GOT3 (cell line): Measurements from ENCODE around the gene DLG5.

Experiments
- DNase-seq: peaks from one replicate; lab custom pipeline; 2025; ENCODE audit warnings: mixed read lengths; lab: John Stamatoyannopoulos, UW

Gene DLG5

GRCh38 chr10:77926566-77927401, at the start of gene DLG5:
Gene DLG5, minus strand, starts transcription at chr10:77926755. Its CDS starts 235 bp downstream, at chr10:77926520.
- DNase-seq: no peak

- DNase-seq: no peak
Observed at GRCh38 chr10:77975086-77975666, 48.6 kb upstream of the DLG5 start.

- no peak for DNase-seq
Observed at GRCh38 chr10:77974396-77975074, 48.0 kb upstream of the DLG5 start.

- DNase-seq: no peak
Observed at GRCh38 chr10:77973276-77973675, 46.7 kb upstream of the DLG5 start.

GRCh38 chr10:77972148-77972547, 45.6 kb upstream of the DLG5 start:
- DNase-seq: no peak

- no peak for DNase-seq
Observed at GRCh38 chr10:77971804-77972144, 45.2 kb upstream of the DLG5 start.

- no peak for DNase-seq
Observed at GRCh38 chr10:77970869-77971803, 44.6 kb upstream of the DLG5 start.

GRCh38 chr10:77969114-77969513, 42.6 kb upstream of the DLG5 start:
- no peak for DNase-seq

GRCh38 chr10:77967611-77968022, 41.1 kb upstream of the DLG5 start:
- DNase-seq: no peak

- no peak for DNase-seq
Observed at GRCh38 chr10:77965294-77965693, 38.7 kb upstream of the DLG5 start.

- DNase-seq: no peak
Observed at GRCh38 chr10:77964811-77965210, 38.3 kb upstream of the DLG5 start.

GRCh38 chr10:77963901-77964300, 37.3 kb upstream of the DLG5 start:
- DNase-seq: no peak

GRCh38 chr10:77962350-77963146, 36.0 kb upstream of the DLG5 start:
- no peak for DNase-seq

GRCh38 chr10:77961668-77962067, 35.1 kb upstream of the DLG5 start:
- DNase-seq: no peak

GRCh38 chr10:77960829-77961329, 34.3 kb upstream of the DLG5 start:
- DNase-seq: no peak

- no peak for DNase-seq
Observed at GRCh38 chr10:77959887-77960455, 33.4 kb upstream of the DLG5 start.

- DNase-seq: no peak
Observed at GRCh38 chr10:77959384-77959783, 32.8 kb upstream of the DLG5 start.

GRCh38 chr10:77955136-77955535, 28.6 kb upstream of the DLG5 start:
- no peak for DNase-seq

- DNase-seq: no peak
Observed at GRCh38 chr10:77949167-77949566, 22.6 kb upstream of the DLG5 start.

GRCh38 chr10:77946084-77946483, 19.5 kb upstream of the DLG5 start:
- no peak for DNase-seq

GRCh38 chr10:77944519-77944918, 18.0 kb upstream of the DLG5 start:
- no peak for DNase-seq
